Measurements from ENCODE around the gene GNL3L.
"Not testable (repeated sequence)": the region's sequence is repeated elsewhere in the genome, so short reads cannot be mapped to it uniquely, and the experiment has no call there.

The GNL3L gene

GRCh38 chrX:54560411-54560810 is 30.4 kb downstream of the GNL3L start:
- in situ Hi-C loops (cut with MboI; ENCODE audit: low sequenced_read_pairs) = no loop called here

DNA sequence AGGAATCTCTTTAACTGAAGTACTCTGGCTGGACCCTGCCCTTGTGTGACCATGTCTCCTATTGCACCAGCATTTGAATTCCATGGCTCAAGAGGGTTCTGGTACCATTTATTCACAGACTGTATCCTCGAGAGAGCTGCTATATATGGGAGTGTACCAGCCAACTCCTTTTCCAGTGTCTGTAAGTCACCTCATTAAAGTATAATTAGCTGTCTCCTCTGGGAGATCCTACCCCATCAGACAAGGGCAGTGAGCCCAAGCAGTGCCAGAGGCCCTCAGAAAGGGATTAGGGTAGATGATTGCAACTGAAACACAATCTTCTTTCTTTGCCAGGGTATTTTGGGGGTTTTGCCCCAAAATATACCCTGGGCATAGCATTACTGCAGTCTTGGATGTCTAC is 31.6 kb downstream of the GNL3L start:
- in situ Hi-C loops (cut with MboI; ENCODE audit: low sequenced_read_pairs) = no loop called here

- in situ Hi-C loops (cut with MboI; ENCODE audit: low sequenced_read_pairs) = no loop called here
These were observed 34.9 kb downstream of the GNL3L start for GRCh38 chrX:54564936-54565335.

- in situ Hi-C loops (cut with MboI; ENCODE audit: low sequenced_read_pairs) = no loop called here
These were observed 40.3 kb downstream of the GNL3L start for GRCh38 chrX:54570332-54570731.

GRCh38 chrX:54572641-54573040 is 42.6 kb downstream of the GNL3L start:
- in situ Hi-C loops (cut with MboI; ENCODE audit: low sequenced_read_pairs) = not testable (repeated sequence)

- in situ Hi-C loops (cut with MboI; ENCODE audit: low sequenced_read_pairs) = no loop called here
These were observed 67.7 kb downstream of the GNL3L start for GRCh38 chrX:54597728-54598127.

DNA sequence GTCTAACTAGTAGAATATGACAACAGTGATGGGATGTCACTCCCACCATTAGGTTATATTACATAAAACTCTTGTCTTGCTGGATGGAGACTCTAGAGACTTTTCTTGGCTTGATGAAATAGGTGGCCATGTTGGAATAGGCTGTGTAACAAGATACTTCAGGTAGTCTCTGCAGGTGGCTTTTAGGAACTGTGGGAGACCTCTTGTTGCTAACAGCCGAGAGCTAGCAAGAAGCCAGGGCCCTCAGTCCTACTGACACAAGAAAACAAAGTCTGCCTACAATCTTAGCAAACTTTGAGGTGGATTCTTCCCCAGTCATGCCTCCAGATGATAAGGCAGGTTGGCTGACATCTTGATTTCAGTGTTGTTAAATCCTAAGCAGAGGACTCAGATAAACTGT is 72.5 kb downstream of the GNL3L start:
- in situ Hi-C loops (cut with MboI; ENCODE audit: low sequenced_read_pairs) = no loop called here

Data from hTERT RPE-1 (cell line).